GM19467 (cell line): ENCODE data around the gene SLC35F2.
"Not testable (repeated sequence)": the region's sequence is repeated elsewhere in the genome, so short reads cannot be mapped to it uniquely, and the experiment has no call there.

Experiments used
- ATAC-seq: cut with Tn5 transposase; IDR thresholded peaks from one replicate; pipeline ENCODE4 v1.9.1; 2021; ENCODE audit warnings: mild to moderate bottlenecking, moderate library complexity; ENCODE audit not compliant: unreplicated experiment

SLC35F2 gene, protein sequence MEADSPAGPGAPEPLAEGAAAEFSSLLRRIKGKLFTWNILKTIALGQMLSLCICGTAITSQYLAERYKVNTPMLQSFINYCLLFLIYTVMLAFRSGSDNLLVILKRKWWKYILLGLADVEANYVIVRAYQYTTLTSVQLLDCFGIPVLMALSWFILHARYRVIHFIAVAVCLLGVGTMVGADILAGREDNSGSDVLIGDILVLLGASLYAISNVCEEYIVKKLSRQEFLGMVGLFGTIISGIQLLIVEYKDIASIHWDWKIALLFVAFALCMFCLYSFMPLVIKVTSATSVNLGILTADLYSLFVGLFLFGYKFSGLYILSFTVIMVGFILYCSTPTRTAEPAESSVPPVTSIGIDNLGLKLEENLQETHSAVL

DNA sequence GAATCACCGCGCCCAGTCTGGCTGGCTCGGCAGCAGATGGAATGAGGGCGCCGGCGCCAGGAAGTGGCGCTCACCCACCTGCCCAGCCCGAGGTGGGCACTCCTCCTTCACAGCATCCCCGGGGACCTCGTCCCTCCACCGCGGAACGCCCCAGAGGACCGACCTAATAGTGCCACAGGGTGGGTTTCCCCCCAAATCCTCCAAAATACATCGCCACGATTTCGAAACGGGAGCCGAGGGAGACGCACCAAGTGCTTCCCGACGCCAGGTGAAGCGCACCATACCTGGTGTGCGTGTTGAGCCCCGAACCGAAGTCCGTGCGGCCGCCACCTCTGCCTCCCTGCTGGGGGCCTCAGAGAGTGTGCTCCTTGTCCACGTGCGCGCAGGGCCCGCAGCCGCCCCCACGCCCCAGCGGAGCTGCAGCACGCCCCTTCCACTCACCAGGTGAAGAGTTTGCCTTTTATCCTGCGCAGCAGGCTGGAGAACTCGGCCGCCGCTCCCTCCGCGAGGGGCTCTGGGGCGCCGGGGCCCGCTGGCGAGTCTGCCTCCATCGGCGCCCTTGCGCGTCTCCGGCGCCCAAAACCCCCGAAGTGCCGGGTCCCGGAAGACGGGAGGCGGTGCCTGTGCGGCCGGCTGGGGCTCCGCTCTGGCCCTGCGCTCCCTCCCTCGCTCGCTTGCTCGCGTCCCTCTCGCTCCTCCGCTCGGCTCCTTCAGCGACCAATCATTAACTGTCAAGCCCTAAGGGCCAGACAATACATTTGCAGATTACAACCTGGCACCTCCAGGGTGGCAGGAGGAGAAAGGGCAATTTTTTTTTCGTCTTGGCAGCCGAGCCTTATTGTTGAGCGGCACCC is at the start of gene SLC35F2:
Gene SLC35F2 (minus strand): TSS at position 571 of the 854 bp plus-strand sequence. CDS start 20 bp downstream, at position 551.
- peak; percentile 95 for ATAC-seq

GRCh38 chr11:107908211-107908610 is 49.6 kb upstream of the SLC35F2 start:
- no peak for ATAC-seq

DNA sequence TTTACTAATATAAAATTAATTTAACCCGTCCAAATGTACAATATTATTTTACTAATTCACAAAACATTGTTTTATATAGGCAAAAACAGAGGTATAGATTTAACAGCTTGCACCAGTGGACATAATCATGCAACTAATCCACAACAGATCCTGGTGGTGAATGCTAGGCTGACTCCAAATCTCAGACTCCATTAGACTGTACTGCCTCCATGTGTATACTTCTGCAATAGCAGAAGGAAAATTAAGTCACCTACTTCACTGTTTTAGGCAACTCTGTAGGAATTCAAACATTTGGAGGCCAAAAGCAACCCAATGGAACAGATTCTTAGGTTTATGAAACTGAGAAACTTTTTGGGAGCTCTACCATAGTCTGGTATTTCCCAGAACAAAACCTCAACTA is 39.7 kb upstream of the SLC35F2 start:
- ATAC-seq: no peak

DNA sequence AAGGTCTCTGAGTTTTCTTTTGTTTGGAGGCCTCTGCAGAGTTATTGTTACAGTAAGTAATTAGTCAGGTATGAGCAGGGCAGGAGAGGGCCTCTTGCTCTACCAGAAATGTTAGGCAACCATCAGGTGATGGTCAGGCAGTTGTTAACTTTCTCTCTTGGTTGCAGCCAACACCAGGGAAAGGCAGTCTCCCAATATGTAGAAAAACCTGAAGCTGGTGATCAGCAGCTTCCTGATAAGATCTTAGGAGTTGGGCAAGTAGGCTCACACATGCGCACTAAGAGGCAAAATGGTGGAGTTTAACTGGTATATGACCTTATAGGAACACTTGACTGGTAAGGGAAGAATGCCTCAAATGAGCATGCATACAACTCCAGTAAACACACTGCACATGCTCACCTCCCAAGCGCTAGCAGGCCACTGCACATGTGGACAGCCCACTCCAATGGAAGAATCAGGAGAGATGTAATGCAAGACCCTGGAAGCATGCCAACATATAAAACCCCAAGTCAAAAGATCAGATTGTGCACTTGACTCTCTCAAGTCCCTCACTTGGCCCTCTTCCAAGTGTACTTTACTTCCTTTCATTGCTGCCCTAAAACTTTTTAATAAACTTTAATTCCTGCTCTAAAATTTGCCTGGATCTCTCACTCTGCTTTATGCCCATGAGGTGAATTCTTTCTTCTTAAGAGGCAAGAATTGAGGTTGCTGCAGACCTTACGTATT is 23.7 kb upstream of the SLC35F2 start:
- no peak for ATAC-seq

DNA sequence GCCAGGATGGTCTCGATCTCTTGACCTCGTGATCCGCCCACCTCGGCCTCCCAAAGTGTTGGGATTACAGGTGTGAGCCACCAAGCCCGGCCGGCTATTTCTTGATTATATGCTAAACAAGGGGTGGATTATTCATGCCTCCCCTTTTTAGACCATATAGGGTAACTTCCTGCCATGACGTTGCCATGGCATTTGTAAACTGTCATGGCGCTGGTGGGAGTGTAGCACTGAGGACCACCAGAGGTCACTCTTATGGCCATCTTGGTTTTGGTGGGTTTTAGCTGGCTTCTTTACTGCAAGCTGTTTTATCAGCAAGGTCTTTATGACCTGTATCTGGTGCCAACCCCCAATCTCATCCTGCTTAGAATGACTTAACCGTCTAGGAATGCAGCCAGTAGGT is 22.9 kb upstream of the SLC35F2 start:
- ATAC-seq: not testable (repeated sequence)

DNA sequence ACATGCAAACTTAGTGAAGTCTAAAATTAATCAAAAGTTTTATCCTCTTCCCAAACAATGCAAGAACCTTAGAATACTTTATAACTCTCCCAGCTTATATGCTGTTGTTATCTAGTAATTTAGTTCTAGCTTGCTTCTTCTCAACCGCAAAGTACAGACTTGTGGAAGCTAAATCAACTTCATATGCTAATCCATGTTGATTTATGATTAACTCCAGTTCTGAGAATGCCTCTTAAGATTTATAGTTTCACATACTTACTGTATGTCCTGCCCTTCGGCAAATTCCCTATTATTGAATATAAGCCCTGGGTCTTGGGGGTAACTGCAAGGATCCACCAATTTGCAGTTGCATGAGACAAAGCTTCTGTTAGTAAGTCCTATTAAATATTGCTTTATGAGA is 17.6 kb upstream of the SLC35F2 start:
- ATAC-seq: no peak

DNA sequence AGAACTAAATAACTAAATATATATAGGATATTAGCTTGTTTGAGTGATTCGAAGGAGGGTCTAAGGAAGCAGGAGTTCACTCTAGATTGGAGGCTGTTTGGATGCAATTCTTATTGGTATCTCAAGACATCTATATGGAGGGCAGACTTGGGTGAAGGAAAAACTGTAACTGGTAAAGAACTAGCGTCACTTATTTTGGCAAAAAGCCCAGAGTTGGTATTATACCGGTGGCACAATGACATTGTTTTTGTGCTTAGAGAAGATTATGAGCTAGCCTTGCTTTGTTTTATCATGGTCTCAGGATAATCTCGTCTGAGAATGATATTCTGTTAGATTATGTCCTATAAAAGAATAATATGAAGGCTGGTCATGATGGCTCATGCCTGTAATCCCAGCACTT is 6.0 kb upstream of the SLC35F2 start:
- no peak for ATAC-seq

DNA sequence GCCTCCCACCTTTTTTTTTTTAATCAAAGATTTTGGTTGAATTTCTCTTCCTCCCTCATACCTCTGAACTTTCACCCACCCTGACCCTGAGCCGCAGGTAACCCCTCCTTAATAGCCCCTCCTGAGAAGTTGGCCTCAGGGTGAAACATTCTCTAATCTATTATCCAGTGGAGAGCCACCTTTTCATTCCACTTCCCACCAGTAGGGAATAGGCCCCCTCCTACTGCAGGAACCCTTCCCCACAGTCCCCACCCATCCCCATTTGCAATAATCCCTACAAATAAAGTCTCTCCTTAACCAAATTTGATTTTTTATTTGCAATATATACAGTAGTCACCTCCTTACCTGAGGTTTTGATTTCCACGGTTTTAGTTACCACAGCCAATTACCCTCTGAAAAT is 2.1 kb upstream of the SLC35F2 start:
- ATAC-seq: no peak

GRCh38 chr11:107860240-107860620 is 1.6 kb upstream of the SLC35F2 start:
- ATAC-seq: not testable (repeated sequence)

DNA sequence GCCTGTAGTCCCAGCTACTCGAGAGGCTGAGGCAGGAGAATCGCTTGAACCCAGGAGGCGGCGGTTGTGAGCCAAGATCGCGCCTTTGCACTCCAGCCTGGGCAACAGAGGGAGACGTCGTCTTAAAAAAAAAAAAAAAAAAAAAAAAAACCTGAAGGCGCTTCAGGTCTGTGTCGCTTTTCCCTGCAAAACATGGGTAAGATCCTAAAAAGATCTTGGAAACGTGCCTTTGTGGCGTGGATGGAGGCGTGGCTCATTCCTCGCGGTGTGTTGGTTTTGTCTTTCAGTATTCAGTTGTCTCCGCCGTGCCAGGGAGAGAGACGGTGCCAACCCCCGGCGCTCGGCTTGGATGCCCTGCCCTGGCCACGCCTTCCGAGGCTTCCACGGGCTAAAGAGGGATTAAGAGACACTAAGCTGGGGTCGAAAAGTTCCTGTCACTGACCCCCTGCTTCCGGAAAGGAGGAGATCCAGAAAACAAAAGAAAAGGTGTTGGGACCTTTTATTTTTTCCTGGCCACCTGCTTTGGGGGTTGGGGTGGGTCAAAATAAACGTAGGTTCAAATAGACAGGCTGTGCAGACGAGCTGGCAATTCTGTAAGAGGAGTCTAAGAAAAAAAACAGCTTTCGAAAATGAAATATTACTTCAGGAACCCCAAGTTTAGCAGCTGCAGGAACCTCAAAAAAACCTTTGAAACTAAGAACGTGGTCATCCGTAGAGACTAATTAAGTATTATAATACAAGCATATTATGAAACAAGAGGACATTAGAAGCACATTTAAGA is 1.1 kb upstream of the SLC35F2 start:
- peak; percentile 19 for ATAC-seq

GRCh38 chr11:107857550-107858216 is 904 bp downstream of the SLC35F2 start:
- ATAC-seq: no peak

- no peak for ATAC-seq
Measured at GRCh38 chr11:107856981-107857517, 1.5 kb downstream of the SLC35F2 start.

- ATAC-seq: no peak
Measured at GRCh38 chr11:107856180-107856980, 2.2 kb downstream of the SLC35F2 start.

DNA sequence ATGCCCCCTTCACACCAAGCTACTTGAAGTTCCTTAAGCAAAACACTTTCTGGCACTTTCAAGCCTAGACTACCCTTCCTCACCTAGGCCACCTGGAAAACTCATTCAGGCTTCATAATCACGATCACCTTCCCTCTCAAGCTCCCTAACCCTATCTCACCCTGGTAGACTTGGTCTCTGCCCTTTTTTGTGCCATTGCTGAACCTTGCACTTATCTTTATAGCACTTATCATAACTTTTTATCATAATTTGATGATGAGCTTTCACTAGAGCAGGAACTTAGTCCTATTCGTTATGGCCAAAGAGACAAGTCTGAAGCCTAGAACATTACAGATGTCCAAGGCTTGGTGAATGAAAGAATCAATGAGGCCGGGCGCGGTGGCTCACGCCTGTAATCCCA is 5.5 kb downstream of the SLC35F2 start:
- no peak for ATAC-seq

- ATAC-seq: no peak
Measured at GRCh38 chr11:107851704-107852310, 6.8 kb downstream of the SLC35F2 start.

- no peak for ATAC-seq
Measured at GRCh38 chr11:107849790-107850189, 8.8 kb downstream of the SLC35F2 start.

GRCh38 chr11:107848345-107848744 is 10.2 kb downstream of the SLC35F2 start:
- no peak for ATAC-seq

- no peak for ATAC-seq
Measured at GRCh38 chr11:107847184-107847583, 11.4 kb downstream of the SLC35F2 start.

DNA sequence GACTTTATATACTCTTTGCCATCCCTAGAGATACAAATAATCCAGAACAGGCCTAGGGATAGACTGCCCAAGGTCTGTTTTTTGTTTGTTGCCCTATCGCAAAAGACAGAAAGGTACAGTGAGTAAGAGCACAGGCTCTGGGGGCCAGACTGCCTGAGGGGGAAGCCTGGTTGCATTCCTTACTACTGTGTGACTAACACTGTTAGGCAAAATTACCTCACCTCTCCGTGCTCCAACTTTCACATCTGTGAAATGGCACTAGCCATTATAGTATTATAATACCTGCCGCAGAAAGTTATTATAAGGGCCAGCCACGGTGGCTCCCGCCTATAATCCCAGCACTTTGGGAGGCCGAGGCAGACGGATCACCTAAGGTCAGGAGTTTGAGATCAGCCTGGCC is 14.5 kb downstream of the SLC35F2 start:
- ATAC-seq: no peak
